GM06990 (cell line): ENCODE data around the gene CFAP20DC.
"Not testable (repeated sequence)": the region's sequence is repeated elsewhere in the genome, so short reads cannot be mapped to it uniquely, and the experiment has no call there.

Experiments
- DNase-seq: peaks from one replicate; pipeline ENCODE4 v3.0.0-alpha.2; 2011; ENCODE audit not compliant: insufficient read length; ENCODE audit errors: extremely low read depth
- H3K27me3 ChIP-seq: replicated peaks from 2 replicates; pipeline ENCODE4 v1.6.0; 2011; ENCODE audit warnings: low read length; ENCODE audit not compliant: control insufficient read depth, insufficient read depth
- H3K36me3 ChIP-seq: 2 replicates; pipeline ENCODE4 v1.5.1; 2011; ENCODE audit warnings: low read length; ENCODE audit not compliant: control insufficient read depth, insufficient read depth
- H3K4me3 ChIP-seq: replicated peaks from 2 replicates; pipeline ENCODE4 v1.5.1; 2011; ENCODE audit warnings: low read depth, mild to moderate bottlenecking, control low read depth, low read length
- TF ChIP-seq, protein P1 (sequence below): IDR thresholded peaks from 2 replicates; pipeline ENCODE4 v1.5.1; 2011; ENCODE audit warnings: low read length, control low read depth, mild to moderate bottlenecking, inconsistent platforms; ENCODE audit not compliant: insufficient read depth, poor library complexity, severe bottlenecking

Gene CFAP20DC

GRCh38 chr3:58973796-58974195, 76.0 kb downstream of the CFAP20DC start:
- TF ChIP-seq, protein P1, sequence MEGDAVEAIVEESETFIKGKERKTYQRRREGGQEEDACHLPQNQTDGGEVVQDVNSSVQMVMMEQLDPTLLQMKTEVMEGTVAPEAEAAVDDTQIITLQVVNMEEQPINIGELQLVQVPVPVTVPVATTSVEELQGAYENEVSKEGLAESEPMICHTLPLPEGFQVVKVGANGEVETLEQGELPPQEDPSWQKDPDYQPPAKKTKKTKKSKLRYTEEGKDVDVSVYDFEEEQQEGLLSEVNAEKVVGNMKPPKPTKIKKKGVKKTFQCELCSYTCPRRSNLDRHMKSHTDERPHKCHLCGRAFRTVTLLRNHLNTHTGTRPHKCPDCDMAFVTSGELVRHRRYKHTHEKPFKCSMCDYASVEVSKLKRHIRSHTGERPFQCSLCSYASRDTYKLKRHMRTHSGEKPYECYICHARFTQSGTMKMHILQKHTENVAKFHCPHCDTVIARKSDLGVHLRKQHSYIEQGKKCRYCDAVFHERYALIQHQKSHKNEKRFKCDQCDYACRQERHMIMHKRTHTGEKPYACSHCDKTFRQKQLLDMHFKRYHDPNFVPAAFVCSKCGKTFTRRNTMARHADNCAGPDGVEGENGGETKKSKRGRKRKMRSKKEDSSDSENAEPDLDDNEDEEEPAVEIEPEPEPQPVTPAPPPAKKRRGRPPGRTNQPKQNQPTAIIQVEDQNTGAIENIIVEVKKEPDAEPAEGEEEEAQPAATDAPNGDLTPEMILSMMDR, result no peak
- no peak overlapping the region for H3K4me3 ChIP-seq
- no peak for DNase-seq

GRCh38 chr3:58967866-58968265, 82.0 kb downstream of the CFAP20DC start:
- H3K27me3 ChIP-seq, H3K4me3 ChIP-seq, H3K36me3 ChIP-seq, DNase-seq: not testable (repeated sequence)

More at GRCh38 chr3:58973796-58974195, 76.0 kb downstream of the CFAP20DC start:
- Histone ChIP-seq H3K27me3 (no peaks in the 10 kb centered on the region), H3K36me3 (no peaks in the 10 kb centered on the region)

- TF ChIP-seq, protein P1, result no peak
- Histone ChIP-seq H3K27me3 (no peaks in the 10 kb centered on the region), H3K4me3 (no peak overlapping the region), H3K36me3 (no peaks in the 10 kb centered on the region)
- DNase-seq, result no peak
Measured at GRCh38 chr3:58965865-58966264, 84.0 kb downstream of the CFAP20DC start.

GRCh38 chr3:58963928-58964503, 85.8 kb downstream of the CFAP20DC start:
- TF ChIP-seq, protein P1, result no peak
- no peak for DNase-seq
- H3K4me3 ChIP-seq, result no peak overlapping the region
- no peaks in the 10 kb centered on the region for H3K36me3 ChIP-seq
- H3K27me3 ChIP-seq, result no peaks in the 10 kb centered on the region

- no peaks in the 10 kb centered on the region for H3K36me3 ChIP-seq
- H3K27me3 ChIP-seq, result no peaks in the 10 kb centered on the region
- no peak for DNase-seq
Measured at GRCh38 chr3:58962816-58963215, 87.0 kb downstream of the CFAP20DC start.

DNA sequence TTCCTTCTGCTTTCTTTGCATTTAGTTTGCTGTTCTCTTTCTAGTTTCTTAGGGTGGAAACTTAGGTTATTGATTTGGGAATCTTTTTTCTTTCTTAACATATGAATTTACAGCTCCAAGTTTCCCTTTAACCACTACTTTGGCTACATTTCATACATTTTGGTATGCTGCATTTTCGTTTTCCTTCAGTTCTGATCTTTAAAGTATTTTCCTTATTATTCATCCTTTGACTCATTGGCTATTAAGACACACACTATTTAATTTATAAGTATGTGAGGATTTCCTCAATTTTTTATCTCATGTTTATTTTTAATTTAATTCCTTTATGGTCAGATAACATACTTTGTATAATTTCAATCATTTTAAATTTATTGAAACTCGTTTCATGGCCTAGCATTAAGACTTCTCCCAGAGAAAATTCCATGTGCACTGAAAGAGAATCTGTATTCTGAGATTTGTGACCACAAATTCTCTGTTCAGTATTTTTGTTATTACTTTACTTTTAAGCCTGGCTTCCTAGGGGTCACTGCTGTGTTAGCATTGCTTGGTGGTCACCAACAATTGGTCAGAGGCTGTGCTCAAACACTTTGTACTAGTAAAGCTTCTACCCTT, 87.7 kb downstream of the CFAP20DC start:
- Histone ChIP-seq H3K4me3 (no peak overlapping the region), H3K36me3 (no peaks in the 10 kb centered on the region), H3K27me3 (no peaks in the 10 kb centered on the region)
- TF ChIP-seq, protein P1, result no peak
- DNase-seq, result no peak

More at GRCh38 chr3:58962816-58963215, 87.0 kb downstream of the CFAP20DC start:
- no peak overlapping the region for H3K4me3 ChIP-seq
- TF ChIP-seq, protein P1, result no peak
